MM.1S (cell line): ENCODE measurements around the gene SNX15.

Experiments
- EZH2 ChIP-seq: fragments of 300-600 bp; sonication (generic); optimal IDR thresholded peaks from 2 replicates; pipeline ENCODE3; 2017; ENCODE audit warnings: low read depth, mild to moderate bottlenecking, antibody characterized with exemption, low read length, mixed read lengths
- EZH2phosphoT487 ChIP-seq: fragments of 300-600 bp; sonication (generic); IDR thresholded peaks from 2 replicates; pipeline ENCODE4 v1.6.1; 2018; ENCODE audit warnings: antibody characterized with exemption, low read length
- TF ChIP-seq, protein P1 (sequence below): fragments of 300-600 bp; sonication (generic); IDR thresholded peaks from 2 replicates; pipeline ENCODE4 v1.5.1; 2016; ENCODE audit warnings: antibody characterized with exemption, low read length, mixed read lengths

DNA sequence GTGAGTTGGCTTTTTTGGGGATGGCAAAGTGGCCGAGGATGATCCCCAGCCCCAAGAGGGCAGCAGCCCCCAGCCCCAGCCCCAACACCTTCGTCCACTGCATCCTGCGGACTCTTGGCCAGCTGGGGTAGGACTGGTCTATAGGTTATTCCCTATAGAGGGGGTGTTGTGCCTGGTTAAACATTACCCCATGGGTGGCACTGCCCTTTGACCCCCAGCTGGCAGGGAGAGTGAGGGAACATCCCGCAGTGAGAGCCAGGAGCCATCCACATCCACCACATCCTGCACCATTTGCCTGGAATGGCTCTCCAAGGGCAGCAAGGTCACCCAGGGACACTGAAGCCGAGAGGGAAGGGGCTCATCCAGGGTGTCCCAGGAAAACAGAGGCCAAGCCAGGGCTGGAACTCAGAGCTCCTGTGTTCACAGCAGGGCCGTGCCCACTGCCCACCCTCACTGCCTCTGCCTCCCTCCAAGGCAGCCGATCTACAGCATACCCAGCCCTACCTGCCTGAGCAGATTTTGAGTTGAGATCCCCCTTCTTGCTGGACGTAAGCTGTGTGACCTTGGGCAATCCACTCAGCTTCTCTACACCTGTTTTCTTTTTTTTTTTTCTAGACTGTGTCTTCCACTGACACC is 31.3 kb downstream of the SNX15 start, which contains the start of gene NAALADL1:
- TF ChIP-seq EZH2 (no peak), EZH2phosphoT487 (no peak)
- TF ChIP-seq, protein P1, sequence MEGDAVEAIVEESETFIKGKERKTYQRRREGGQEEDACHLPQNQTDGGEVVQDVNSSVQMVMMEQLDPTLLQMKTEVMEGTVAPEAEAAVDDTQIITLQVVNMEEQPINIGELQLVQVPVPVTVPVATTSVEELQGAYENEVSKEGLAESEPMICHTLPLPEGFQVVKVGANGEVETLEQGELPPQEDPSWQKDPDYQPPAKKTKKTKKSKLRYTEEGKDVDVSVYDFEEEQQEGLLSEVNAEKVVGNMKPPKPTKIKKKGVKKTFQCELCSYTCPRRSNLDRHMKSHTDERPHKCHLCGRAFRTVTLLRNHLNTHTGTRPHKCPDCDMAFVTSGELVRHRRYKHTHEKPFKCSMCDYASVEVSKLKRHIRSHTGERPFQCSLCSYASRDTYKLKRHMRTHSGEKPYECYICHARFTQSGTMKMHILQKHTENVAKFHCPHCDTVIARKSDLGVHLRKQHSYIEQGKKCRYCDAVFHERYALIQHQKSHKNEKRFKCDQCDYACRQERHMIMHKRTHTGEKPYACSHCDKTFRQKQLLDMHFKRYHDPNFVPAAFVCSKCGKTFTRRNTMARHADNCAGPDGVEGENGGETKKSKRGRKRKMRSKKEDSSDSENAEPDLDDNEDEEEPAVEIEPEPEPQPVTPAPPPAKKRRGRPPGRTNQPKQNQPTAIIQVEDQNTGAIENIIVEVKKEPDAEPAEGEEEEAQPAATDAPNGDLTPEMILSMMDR = no peak
